HG02588 (cell line): Measurements from ENCODE around the gene TBCK.
"Not testable (repeated sequence)": the region's sequence is repeated elsewhere in the genome, so short reads cannot be mapped to it uniquely, and the experiment has no call there.

ENCODE experiments used
- ATAC-seq: cut with Tn5 transposase; IDR thresholded peaks from one replicate; pipeline ENCODE4 v1.9.1; 2021; ENCODE audit warnings: mild to moderate bottlenecking, moderate library complexity; ENCODE audit not compliant: unreplicated experiment

TBCK gene

DNA sequence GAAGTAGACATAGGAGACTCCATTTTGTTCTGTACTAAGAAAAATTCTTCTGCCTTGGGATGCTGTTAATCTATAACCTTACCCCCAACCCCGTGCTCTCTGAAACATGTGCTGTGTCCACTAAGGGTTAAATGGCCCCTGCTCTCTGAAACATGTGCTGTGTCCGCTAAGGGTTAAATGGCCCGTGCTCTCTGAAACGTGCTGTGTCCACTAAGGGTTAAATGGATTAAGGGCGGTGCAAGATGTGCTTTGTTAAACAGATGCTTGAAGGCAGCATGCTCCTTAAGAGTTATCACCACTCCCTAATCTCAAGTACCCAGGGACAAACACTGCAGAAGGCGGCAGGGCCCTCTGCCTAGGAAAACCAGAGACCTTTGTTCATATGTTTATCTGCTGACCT lies 5.8 kb upstream of the TBCK start:
- ATAC-seq: not testable (repeated sequence)

DNA sequence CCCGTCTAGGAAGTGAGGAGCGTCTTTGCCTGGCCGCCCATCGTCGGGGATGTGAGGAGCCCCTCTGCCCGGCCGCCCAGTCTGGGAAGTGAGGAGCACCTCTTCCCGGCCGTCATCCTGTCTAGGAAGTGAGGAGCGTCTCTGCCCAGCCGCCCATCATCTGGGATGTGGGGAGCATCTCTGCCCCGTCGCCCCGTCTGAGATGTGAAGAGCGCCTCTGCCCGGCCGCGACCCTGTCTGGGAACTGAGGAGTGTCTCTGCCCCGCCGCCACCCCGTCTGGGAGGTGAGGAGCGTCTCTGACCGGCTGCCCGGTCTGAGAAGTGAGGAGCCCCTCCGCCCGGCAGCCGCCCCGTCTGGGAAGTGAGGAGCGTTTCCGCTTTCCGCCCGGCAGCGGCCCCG lies 5.2 kb upstream of the TBCK start:
- ATAC-seq: not testable (repeated sequence)

DNA sequence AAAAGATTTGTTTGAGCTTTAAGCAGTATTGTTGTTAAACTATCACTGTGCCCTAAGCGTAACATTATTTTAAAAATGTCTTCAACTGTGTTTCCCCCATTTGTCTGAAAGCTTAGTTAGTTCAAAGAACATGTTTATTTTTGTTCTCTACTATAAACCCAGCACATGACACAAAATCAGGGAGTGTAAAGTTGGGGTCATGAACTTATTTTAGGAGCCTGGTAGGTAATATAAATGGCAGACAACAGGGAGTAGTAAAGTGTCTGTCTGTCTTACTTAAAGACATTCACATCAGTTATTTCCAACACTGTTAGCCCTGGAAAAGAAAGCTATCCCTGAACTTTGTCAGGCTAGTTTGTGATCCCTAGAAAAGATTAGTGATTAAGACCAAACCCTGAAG lies 4.2 kb upstream of the TBCK start:
- no peak for ATAC-seq

DNA sequence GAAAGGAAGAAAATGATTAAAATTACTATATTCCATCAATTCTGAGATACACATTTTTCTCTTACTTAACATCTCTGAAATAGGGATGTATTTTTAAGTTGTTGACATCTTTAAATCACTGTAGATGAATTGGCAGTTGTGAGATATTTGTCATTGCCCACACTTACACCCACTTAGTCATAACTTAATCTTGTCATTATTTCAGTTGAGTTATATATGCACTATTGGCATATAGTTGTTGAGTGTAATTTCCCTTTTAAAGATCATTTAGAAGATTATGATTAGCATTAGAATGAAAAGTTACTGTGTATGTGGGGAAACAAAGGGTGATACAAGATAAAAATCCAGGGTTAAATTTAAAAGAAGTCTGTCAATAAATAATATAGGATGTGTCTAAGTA lies 2.5 kb upstream of the TBCK start:
- ATAC-seq: no peak

DNA sequence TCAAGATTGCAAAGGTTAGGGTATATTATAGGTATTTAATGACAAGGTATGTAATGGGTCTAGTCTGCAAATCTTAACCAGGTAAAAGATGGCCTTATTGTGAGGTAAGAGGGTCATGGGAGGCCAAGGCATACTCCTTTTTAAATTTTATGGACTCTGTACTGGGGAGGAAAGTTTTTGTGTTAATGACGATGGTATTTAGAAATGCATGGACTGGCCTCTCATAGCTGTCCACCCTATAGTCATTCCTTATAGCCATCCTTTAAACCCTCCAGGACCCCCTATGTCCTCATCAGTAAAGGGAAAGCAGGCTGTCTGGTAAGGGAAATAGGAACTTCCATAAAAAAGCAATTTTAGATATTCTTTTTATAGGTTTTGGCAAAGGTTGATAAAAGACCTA lies 1.8 kb upstream of the TBCK start:
- no peak for ATAC-seq

DNA sequence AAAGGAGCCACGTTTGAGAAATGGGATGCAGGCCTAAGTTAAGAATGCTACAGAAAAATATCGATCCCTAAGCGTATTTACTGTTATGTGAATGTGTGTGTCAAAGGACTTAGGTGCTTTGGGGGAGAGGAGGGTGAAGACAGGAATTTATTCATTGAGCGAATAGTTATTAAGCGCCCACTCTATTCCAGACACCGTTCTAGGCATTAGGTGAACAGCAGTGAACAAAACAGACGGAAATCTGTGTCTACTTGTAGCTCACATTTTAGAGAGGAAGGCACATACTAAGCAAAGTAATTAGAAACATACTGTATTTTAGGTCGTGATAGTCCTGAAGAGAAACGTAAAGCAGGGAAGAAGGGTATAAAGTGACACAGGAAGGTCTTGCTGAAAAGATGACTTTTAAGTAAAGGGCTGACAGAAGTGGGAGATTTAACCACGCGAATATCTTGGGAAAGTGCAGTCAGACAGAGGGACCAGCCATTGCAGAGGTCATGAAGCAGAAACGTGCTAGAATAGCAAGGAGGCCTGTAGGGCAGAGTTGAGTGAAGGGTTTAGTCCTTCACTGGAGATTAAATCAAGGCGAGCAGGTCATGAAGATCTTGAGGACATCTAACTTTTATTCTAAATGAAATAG lies 882 bp upstream of the TBCK start:
- no peak for ATAC-seq

DNA sequence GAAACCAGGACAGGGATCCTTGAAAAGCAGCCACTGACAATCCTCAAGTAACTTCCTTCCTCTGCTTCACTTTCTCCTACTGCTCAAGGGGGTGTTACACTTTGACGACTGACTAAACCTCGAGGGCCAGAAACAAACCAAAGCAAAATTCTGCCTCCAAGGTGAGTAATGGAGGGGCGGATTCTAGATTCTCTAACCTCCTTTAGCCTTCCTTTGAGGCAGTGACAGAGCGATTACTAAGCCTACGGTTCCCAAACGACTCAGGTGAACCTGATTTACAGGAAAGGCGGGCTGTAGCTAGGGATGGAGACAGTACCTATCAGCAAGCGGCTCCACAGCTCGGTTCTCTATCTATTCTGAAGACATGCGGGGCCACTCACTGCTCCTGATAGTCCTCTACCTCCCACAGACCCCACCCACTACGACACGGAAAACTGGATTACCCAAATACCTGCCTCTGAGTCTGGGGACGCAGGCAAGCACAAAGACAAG lies 487 bp downstream of the TBCK start:
- ATAC-seq: peak; percentile 27

DNA sequence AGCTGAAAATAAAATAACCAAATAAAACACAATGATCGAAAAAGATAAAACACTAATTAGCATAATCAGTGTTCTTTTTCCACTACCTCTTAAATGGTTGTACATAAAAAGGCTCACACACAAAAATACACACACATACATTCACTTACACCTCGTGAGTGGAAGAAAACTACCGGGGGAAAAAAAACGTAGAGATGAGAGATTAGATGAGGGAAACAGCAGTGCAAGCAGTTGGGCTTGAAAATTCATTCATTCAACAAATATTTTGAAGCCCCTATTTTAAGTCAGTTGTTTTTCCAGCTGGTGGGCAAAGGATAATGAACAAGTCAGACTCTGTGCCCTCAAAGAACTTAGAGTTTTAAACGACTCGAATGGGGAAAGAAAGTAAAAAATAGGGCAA lies 1.0 kb downstream of the TBCK start:
- ATAC-seq: no peak

DNA sequence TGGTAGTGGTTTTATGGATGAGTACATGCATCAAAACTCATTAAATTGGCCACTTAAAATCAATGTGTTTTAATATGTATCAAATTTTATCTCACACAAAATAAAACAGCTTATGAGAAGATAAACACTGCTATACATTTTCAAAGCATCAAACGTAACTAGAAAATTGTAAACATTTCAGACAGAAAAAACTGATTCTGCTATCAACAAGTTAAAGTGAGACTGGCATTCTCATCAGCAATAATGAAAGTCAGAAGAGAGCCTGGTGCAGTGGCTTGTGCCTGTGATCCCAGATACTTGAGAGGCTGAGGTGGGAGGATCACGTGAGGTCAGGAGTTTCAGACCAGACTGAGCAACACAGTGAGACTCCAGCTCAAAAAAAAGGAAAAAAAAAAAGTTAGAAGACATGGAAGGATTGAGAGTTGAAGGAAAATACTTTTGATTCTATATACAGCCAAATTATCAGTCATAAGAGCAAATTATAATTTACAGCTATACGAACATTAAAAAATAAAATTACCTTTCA lies 2.9 kb downstream of the TBCK start:
- no peak for ATAC-seq

DNA sequence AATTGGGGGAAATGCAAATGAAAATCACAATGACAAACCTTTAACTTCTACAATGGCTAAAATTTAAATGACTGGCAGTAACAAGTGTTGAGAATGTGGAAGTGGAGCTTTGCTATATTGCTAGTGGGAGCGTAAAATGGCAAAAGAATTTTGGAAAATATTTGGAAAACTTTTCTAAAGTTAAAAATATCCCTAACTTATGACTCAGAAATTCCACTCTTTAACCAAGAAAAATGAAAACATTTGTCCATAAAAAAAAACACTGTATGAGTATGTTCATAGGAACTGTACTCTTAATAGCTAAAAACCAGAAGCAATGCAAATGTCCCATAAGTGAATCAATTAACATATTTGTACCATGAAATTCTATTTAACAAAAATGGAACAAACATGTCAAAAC lies 3.6 kb downstream of the TBCK start:
- ATAC-seq: no peak

DNA sequence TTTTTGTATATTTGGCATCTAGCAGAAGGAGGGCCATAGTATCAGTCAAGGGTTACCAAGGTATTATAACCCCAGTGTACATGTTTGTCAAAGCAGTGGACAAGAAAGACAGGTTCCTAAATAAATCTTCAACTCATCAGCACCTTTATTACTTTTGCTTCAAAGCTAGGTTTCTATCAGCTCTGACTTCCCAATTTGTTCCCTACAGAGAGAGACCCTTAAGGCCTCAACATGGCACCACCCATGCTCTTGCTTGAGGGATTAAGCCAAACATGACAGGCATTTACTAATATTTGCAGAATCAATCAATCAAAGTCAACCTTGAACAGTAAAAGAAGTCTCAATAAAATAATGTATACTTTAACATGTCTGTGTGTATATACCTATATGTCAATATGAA lies 9.4 kb downstream of the TBCK start:
- no peak for ATAC-seq

DNA sequence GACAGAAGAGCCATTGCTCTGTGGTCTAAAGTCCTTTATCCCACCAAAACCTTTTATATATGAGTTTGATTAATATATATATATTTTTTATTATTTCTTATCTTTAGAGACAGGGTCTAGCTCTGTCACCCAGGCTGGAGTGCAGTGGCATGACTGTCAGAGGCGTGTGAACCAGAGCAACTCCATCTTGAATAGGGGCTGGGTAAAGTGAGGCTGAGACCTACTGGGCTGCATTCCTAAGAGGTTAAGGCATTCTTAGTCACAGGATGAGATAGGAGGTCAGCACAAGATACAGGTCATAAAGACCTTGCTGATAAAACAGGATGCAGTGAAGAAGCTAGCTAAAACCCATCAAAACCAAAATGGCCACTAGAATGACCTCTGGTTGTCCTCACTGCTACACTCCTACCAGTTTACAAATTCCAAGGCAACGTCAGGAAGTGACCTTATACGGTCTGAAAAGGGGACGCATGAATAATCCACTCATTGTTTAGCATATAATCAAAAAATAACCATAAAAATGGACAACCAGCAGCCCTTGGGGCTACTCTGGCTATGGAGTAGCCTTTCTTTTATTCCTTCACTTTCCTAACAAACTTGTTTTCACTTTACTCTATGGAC lies 10.5 kb downstream of the TBCK start:
- ATAC-seq: no peak

DNA sequence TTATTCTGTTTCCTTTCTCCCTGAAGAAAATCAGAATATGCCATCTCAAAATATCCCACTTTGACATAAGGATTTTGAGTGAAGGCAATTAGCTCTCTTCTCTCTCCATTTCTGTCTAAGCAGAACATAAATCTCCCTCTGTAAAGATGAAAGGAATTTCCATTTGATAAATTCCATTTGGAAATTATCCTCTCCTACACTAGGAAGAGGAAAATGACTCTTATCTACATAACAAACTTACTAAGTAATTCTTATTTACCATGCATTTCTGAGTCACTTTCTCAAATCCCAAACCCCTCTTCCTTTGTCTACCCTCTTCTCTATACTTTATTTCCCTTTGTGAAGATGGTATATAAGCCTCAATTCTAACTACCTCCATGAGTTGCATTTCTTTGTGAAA lies 11.4 kb downstream of the TBCK start:
- no peak for ATAC-seq

DNA sequence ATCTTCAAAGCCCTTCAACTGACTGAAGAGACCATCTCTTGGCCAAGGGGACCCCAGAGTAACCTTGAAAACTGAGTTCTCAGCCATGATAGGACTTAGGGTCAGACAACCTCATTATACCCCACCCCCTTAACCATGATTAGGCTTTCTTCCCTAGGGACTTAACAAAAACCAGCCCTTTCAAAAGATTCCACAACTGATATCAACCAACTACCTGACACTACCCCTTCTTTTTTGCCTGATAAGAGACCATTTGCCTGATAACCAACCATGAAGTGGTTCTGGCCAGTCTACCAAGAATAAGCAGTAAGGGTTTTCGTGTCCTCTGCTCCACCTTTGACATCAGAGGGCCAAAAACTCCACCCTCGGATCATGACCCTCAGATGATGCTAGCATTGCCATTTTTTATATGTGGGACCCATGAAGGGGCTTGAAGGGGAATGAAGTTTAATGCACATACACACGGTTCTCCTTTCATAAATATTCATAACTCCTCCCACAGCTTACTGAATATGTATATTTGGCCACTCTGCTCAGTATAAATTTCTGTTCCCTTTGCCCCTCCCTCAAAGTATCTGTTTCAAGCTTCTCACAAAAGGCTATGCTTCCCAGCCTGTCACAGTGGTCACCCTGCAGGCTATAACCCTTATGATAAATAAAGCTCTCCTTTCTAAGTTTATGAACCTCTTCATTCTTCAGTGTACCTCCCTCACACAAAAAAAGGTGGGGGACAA lies 12.3 kb downstream of the TBCK start:
- no peak for ATAC-seq

DNA sequence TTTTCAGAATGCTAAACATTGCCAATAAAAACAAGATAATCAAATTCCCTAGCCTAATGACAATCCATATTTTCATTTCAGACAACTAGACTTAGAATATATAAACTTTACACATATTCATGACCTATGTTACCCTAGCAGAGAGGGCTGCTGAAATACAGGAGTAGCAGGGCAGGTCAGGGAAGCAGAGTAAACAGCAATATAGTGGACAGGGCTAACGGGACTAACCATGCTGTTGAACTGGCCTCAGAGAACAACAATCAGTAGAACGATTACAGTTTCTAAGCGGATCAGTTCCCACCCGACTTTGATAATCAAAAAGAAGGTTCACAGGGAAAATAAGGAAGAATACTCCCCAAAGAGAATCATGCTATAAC lies 14.0 kb downstream of the TBCK start:
- ATAC-seq: no peak

DNA sequence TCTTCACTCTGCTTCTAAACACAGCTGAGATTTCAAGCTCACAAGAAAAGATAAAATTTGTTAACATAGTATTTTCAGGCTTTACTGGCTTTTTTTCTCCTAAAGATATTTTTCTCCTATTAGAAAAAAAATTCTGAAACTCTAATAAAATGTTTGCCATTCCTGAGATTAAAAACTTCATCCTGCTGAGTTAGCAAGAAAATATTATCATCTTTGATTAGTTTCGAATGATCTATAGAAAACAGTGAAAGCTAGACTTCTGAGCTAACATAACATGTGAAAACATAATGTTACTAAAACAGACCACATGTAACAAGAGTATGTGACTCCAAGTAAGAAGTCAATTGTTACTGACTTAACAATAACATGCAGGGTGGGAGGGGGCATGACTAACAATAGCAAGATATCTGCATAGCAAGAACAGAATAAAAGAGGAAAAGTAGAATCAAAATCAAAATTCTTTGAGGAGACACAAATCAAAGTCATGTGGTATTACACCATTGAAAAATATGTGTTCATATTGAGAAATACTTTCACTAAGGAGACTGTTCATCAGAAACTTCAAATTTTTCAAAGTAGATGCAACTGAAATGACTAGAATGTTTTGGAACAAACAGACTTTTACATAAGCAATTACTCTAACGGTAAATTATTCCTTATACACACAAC lies 14.5 kb downstream of the TBCK start:
- no peak for ATAC-seq

DNA sequence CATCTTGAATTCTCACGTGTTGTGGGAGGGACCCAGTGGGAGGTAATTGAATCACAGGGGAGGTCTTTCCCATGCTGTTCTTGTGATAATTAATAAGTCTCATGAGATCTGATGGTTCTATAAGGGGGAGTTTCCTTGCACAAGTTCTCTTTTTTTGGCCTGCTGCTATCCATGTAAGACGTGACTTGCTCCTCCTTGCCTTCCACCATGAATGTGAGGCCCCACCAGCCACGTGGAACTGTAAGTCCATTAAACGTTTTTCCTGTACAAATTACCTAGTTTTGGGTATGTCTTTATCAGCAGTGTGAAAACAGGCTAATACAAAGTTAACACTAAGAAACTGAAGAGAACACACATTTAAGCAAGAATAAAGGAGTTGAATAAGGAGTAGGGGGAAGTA lies 16.0 kb downstream of the TBCK start:
- ATAC-seq: no peak

DNA sequence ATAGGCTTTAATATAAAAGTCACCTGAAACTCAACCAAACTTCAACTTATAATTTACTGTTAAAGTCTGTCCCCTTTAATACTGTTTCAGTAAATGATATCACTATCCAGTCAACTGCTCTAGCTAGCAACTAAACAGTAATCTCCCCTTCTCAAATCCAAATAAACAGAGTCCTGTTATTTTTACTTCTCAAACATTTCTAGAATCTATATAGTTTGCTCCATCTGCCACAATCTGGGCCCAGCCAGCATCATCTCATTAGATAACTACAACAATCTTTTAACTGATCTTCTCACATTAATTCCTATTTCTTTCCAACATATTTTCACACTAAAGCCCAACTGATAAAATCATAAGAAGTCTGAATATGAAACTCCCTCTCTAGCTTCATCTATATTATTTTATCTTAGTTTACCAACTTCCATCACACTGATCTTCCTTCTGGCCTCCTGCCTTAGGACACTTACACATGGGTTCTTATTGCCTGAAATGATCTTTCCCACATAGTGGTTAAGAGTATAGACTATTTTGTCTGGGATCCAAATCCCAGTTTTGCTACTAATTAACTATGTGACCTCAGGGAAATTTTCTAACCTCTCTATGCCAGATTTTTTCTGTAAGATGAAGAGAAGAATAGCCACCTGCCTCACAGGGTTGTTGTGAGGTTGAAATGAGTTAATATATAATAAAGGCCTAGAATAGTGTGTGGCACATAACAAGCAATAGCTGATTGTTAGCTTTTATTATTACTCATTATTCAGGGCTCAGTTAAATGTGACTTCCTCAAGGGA lies 18.6 kb downstream of the TBCK start:
- ATAC-seq: no peak

DNA sequence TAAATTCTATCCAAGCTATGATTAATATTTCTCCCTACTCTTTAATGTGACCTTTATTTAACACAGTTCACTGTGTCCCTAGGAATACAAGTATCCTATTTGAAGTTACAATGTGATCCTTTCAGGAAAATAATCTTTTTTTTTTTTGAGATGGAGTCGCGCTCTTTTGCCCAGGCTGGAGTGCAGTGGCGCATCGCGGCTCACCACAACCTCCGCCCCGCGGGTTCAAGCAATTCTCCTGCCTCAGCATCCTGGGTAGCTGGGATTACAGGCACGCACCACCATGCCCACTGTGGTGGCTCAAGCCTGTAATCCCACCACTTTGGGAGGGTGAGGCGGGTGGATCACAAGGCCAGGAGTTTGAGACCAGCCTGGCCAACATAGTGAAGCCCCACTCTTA lies 21.9 kb downstream of the TBCK start:
- ATAC-seq: no peak

DNA sequence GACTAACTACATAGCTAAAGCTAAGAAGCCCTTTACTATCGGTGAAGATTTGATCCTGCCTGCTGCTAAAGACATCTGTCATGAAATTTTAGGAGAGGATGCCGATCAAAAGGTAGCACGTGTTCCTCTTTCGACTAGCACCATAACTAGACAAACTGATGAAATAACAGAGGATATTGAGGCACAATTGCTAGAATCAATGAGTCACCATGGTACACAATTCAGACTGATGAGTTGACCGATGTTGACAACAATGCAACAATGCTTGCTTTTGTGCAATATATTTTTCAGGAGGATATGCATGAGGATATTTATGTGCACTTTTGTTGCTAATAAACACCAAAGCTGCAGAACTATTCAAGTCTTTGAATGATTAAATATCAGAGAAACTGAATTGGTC lies 24.3 kb downstream of the TBCK start:
- ATAC-seq: no peak

DNA sequence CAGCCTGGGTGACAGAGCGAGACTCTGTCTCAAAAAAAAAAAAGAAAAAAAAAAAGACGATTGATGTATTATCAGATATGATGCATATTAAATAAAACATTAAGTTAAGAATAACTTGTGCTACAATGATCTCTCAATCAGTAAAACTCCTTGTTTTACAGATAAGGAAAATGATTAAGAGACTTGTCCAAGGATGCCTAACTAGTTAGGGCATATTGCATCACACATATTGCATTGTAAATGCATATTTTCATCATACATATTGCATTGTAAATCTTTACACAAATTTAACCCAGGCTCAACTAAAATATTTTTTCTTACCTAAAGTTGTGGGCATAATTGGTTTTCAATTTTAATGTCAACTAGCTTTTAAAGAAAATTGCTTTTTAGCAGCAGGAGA lies 26.3 kb downstream of the TBCK start:
- ATAC-seq: no peak
